ENCODE data around the gene RPL28.

Gene RPL28

DNA sequence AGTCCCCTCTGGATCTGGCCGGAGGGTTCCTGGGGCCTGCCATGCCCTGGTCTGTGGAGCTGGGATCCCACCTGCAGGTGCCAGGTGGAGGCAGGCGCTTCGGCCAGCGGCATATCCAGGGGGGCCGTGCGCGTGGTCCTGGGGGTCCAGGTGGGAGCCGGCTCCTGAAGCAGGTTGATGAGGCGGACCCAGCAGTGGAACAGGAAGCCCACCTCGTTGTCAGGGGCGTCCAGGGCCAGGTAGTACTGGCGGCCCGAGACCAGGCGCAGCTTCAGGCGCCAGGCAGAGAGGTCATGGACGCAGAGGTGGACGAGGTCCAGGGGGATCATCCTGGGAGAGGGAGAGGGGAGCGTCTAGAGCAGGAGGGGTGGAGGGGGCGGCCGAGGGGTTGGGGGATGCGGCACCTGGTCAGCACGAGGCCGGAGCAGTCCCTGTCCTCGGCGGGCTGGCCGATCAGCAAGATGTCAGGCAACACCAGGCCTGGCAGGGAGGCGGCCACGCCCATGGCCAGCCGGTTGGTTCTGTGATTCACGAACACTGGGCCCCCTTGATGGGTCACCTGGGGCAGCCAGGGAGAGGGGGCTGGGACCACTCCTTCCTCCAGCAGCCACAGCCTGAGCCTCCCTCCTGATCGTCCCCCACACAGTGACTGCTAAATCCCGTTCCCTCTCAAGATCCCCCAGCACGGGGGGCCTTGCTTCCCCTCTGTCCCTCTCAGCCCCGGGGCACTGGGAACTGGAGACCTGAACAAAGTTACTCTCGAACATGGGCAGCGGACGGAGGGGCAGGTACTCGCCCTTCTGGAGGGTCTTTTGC is 23.4 kb upstream of the RPL28 start:
- TF ChIP-seq ZNF274 (IDR thresholded peaks at IDR 0.05; ENCODE audit: low read depth, low read length), result no peak
- H3K4me3 ChIP-seq (ENCODE audit: low read length), result no peak overlapping the region

DNA sequence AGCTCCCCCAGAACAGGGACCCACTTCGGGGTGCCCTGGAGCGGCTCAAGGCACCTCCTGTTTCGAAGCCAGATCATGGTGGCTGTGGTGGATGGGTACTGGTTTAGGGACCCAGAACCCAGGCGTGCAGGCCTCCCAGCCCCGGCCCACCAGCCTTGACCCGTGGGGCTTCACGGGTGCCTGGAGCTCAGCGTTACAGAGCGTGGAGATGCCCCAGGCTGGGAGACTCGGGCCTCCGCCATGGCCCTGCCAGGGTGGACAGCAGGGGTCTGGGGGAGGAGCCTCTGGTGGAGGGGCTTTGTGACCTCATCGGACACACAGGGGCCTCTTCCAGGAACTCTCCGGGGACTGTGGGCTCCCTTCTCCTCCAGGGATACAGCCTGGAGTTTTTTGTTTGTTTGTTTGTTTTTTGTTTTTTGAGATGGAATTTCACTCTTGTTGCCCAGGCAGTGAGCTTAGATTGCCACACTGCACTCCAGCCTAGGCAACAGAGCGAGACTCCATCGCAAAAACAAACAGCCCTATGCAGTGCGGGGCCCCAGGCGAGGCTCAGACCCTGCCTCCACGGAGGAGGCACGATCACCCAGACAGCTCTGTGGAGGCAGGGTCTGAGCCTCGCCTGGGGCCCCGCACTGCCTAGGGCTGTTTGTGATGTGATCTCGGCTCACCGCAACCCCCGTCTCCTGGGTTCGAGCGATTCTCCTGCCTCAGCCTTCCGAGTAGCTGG is 22.6 kb upstream of the RPL28 start, which contains the start of gene GARIN5B:
Gene GARIN5B (minus strand): TSS at position 271 of the 727 bp plus-strand sequence. CDS start 194 bp downstream, at position 77.
- H3K4me3 ChIP-seq (ENCODE audit: low read length), result no peak within 1 kb of the TSS
- no peak for TF ChIP-seq ZNF274 (IDR thresholded peaks at IDR 0.05; ENCODE audit: low read depth, low read length)

DNA sequence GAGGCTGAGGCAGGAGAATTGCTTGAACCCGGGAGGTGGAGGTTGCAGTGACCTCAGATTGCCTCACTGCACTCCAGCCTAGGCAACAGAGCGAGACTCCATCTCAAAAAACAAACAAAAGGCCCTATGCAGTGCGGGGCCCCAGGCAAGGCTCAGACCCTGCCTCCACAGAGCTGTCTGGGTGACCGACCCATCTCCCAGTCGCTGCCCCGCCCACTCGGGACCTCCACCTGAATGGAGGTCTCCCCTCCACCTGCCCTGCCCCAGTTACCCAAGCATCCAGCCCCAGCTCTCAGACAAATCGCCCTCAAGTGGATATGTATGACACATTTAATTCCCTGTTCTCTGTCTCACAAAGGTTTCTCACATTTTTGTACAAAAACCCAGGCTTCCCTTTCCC is 20.5 kb upstream of the RPL28 start:
- TF ChIP-seq ZNF274 (IDR thresholded peaks at IDR 0.05; ENCODE audit: low read depth, low read length), result no peak
- H3K4me3 ChIP-seq (ENCODE audit: low read length), result no peak overlapping the region

DNA sequence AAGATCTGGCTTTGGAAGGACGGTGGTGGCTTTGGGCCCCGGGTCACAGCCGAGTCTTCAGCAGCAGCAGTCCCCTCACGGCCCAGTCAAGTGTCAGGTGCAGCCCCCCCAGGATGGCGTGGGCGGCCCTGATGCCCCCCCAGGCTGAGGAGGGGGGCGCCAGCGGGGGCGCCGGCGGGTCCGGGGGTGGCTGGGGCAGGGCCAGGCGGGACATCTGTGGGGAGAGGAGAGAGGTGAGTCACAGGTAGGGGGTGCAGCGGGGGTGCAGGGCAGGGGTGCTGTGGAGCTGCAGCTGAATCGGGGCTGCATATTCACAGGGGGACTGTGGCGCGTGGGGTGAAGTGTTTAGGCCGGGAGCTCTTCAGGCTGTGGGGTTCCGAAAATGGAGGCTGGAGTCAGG is 19.8 kb upstream of the RPL28 start:
- H3K4me3 ChIP-seq (ENCODE audit: low read length), result no peak overlapping the region
- TF ChIP-seq ZNF274 (IDR thresholded peaks at IDR 0.05; ENCODE audit: low read depth, low read length), result no peak

DNA sequence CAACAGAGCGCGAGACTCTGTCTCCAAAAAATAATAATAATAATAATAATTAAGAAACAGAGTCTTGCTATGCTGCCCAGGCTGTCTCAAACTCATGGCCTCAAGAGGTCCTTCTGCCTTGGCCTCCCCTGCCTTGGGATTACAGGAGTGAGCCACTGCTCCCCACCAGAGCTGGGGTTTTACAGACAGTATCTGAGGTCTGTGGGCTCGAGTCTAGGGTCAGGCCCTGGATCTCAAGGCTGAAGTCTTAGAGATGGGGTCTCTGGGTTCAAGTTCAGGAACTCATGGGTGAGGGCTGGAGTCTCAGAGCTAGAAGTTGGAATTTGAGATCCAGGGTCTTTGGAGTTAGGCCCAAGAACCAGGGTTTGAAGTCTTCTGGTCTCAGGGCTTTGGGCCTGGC is 18.9 kb upstream of the RPL28 start:
- H3K4me3 ChIP-seq (ENCODE audit: low read length), result no peak overlapping the region
- TF ChIP-seq ZNF274 (IDR thresholded peaks at IDR 0.05; ENCODE audit: low read depth, low read length), result no peak

DNA sequence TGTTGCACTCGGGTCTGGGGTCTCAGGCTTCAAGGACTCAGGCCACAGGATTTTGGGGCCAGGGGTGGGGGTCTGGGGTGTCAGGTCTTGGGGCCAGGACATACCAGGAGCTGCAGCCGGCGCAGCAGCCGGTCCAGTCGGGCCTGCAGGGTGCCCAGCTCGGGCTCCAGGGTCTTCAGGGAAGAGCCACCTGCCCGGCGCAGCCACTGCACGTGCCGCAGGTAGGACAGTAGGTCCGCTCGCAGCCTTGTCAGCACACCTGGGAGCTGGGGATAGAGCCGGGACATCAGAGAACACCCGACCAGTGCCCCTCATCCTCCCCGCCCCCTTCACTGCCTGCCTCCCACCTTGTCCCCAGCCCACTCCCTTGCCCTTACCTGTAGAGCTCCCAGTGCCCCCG is 17.6 kb upstream of the RPL28 start:
- H3K4me3 ChIP-seq (ENCODE audit: low read length), result no peak overlapping the region
- no peak for TF ChIP-seq ZNF274 (IDR thresholded peaks at IDR 0.05; ENCODE audit: low read depth, low read length)

DNA sequence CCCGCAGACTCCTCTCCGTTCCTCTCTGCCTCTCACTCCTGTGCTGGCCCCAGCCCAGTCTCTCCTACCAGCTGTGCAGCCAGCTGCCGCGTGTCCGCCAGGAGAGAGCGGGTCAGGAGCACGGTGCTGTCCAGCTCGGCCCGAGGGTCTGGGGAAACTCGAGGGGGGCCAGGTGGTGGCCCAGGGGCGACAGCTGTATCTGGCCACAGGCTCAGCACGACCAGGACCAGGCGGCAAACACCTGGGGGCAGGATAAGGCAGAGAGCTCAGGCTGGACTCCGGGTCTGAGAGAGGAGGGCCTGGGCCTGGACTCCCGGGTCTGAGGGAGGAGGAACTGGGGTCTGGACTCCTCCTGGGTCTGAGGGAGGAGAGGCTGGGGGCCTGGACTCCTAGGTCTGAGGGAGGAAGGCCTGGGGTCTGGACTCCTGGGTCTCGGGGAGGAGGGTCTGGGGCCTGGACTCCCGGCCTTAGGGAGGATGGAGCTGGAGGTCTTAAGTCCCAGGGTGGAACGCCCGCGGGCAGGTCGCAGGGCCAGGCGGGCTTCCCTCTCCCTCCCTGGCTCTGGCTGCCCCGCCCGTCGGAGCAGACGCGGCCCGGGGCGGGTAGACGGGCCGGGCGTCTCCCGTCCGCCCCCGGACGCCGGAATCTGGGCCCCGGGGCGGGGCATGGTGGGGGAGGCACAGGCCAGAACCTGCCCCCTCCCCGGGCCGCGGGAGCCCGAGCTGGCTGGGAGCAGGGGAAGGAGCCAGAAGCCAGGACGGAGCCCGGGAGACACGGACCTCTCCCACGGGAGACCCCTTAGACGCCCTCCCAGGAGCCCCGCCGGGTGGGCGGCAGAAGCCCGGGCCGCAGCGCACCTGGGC is 16.8 kb upstream of the RPL28 start:
- no peak for TF ChIP-seq ZNF274 (IDR thresholded peaks at IDR 0.05; ENCODE audit: low read depth, low read length)
- no peak overlapping the region for H3K4me3 ChIP-seq (ENCODE audit: low read length)

DNA sequence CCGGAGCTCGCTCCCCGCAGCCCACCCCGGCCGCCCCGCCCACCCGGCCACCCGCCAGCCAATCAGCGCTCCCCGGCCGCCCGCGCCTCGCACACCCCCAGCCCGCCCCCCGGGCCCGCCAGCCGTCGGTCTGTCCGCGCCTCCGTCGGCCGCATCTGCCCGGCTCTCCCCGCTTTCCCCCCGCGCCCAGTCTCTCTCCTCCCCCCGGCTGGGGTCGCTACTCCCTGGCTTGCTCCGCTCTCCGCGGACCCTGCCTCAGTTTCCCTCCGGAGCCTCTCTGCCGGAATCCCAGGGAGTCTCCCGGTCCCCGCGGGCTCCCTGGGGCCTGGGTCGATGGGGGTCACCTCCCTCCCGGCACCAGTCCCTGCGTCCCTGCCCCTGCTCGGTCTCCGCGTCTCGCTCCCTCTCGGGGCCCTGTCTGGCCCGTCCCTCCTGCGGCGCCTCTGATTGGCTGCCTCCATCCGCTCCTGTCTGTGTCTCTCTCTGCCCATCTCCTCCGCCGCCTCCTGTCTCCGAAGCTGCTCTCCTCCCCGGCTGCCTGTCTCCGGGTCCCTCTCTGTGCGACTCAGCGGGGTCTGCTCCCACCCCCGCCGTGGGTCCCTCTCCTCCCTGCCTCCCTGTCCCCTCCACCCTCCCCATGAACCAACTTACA is 16.0 kb upstream of the RPL28 start:
- no peak overlapping the region for H3K4me3 ChIP-seq (ENCODE audit: low read length)

DNA sequence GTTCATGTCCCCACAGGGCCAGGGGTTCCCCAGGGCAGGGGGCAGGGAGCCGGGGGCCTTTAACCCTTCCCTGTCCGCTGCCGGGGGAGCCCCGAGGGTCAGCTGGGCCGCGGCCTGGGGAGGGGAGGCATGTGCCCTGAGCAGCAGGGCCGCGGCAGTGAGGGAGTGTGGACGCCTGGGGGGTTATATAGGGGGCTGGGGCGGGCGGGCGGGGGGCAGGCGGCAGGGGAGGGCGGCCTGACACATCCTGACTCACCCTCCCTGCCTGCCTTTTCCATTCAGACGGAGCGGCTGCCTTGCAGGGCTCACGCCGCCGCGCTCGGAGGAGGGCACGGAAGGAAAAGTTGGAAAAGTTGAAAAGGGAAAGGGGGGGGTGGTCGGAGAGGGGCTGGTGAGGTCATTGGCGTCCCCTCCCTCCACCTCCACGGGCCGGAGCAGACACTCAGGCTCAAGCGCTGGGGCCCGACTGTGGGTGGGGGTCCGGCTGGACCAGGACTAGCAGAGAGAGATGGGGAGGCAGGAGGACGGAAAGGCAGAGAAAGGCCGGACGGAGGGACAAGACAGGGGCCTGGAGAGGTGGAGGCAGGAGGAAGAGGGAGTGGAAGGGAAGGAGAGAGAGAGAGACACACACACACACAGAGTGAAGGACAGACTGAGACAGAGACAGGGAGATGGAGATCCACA is 15.3 kb upstream of the RPL28 start, which contains the start of gene IL11:
Gene IL11 (minus strand): TSS at position 159 of the 684 bp plus-strand sequence. CDS start 153 bp downstream, at position 6.
- no peak for TF ChIP-seq ZNF274 (IDR thresholded peaks at IDR 0.05; ENCODE audit: low read depth, low read length)

More for the DNA sequence above, 16.0 kb upstream of the RPL28 start:
- TF ChIP-seq ZNF274 (IDR thresholded peaks at IDR 0.05; ENCODE audit: low read depth, low read length), result no peak

DNA sequence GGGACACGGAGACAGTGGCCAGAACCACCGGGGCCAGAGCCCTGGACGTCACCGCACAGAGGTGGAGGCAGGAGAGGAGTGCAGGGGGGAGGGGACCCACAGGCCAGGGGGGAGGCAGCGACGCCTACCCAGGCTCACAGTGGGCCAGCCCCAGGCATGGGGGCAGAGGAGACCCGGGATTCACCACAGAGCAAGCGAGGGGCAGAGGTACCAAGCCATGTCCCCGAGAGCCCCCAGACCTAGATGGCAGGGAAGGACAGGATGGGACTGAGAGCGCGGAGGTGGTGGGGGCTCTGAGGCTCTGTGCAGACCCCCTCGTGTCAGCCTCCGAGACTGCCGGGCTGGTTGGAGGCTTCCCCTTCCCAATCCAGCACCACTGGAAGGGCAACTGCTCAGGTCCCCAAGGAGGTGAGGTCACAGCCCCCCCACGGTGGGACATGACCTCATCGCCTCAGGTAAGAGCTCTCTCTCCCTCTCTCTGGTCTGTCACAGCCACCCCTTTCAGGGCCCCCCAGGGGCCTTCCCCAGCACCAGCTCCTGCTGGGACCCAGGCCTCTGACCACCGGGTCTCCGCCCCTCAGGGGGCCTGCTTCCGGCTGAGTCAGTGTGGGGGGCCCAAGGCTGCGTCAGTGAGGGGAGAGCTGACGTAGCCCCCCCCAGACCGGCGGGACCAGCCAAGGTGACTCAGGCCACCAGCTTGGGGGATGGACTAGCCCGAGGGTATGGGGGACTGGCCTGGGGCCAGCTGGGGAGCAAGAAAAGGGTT is 13.2 kb upstream of the RPL28 start:
- H3K4me3 ChIP-seq (ENCODE audit: low read length), result no peak overlapping the region
- TF ChIP-seq ZNF274 (IDR thresholded peaks at IDR 0.05; ENCODE audit: low read depth, low read length), result no peak

More for the DNA sequence above, 15.3 kb upstream of the RPL28 start, which contains the start of gene IL11:
- no peak within 1 kb of the TSS for H3K4me3 ChIP-seq (ENCODE audit: low read length)

DNA sequence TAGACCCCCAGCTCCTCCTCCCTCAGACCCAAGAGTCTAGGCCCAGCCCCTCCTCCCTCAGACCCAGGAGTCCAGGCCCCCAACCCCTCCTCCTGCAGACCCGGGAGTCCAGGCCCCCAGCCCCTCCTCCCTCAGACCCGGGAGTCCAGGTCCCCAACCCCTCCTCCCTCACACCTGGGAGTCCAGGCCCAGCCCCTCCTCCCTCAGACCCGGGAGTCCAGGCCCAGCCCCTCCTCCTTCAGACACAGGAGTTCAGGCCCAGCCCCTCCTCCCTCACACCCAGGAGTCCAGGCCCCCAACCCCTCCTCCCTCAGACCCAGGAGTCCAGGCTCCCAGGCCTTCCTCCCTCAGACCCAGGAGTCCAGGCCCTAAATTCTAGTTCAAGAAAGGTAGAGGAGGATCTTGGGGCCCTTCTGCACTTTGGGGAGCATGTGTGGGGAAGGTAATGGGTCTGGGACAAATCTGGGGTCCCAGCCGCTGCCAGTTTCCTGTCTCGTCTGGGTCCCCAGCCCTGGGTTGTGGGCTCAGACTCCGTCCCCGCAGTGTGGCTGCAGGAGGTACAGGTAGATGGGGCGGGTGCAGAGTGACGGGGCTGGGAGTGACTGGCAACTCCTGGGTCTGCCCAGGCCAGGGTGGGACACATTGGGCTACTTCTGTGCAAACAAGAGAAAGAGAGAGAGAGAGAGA is 12.3 kb upstream of the RPL28 start:
- no peak for TF ChIP-seq ZNF274 (IDR thresholded peaks at IDR 0.05; ENCODE audit: low read depth, low read length)
- H3K4me3 ChIP-seq (ENCODE audit: low read length), result no peak overlapping the region

Measured in GM08714 (cell line).